CD4-positive, alpha-beta T cell treated with Interleukin-21 for 1 hour (primary cell): Measurements from ENCODE around the gene ORC3.
A peak's percentile ranks its signal among the peaks of the same experiment; 100 is the strongest.
"Not testable (repeated sequence)": the region's sequence is repeated elsewhere in the genome, so short reads cannot be mapped to it uniquely, and the experiment has no call there.

Experiments
- DNase-seq: peaks from one replicate; pipeline ENCODE4 v3.0.0-alpha.2; 2020

ORC3 gene

DNA sequence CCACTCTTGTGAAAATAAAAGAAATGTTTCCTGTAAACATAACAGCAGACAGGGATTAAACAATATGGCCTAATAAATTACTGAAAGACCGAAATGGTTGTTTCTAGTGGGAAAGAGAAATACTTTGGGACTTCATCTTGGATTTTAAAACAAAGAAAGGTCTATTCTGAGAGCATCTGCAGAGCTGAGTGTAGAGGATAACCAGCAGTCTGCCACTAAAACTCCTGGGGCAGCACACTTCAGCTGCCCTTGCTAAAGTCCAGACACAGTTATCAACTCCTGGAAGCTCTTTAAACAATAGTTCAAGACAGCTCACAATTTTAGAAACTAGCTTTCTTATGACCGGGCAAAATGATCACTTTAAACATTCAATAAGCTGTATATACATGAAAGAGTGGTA lies 73.5 kb downstream of the ORC3 start:
- DNase-seq, result no peak

DNA sequence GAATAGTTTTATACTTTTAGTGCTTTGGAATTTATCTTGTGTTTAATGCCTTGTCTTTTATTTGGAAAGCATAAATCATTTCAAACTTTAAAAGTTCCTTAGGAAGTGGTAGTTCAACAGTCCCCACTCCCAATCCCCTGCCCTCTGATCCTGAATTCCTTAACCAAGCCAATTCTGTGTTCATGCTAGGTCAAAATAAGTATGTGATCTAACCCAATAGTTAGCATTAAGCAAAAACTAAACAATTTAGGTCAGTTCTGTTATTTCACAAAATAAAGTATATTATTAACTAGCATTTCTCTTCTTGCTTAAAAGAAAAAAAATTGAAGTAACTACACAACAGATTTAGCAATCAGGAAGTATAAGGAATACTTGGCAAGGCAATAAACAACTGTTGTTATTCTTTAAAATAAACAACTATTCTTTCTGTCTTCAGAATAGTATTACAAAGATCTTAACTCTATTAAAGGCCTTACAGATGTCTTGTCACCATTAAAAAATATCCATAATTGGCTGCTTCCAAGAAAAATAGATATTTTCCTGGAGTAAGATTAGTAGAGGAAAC lies 75.1 kb downstream of the ORC3 start:
- DNase-seq, result no peak

DNA sequence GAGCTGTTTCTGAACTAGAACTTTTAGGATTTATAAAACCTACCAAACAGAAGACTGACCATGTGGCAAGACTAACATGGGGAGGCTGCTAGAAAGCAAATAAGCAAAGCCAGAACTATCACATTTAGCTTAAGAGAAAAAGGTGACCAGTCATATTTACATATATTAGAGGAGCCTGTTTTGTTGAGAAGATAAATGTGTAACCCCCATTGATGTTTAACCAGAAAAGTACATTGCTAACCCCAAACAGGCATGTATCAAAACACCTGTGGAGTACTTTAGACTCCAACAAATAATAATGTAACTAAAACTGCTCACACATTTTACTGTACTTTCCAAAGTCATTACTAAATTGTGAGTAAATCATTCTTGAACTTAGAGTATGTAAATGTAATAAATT lies 77.1 kb downstream of the ORC3 start:
- DNase-seq, result no peak

DNA sequence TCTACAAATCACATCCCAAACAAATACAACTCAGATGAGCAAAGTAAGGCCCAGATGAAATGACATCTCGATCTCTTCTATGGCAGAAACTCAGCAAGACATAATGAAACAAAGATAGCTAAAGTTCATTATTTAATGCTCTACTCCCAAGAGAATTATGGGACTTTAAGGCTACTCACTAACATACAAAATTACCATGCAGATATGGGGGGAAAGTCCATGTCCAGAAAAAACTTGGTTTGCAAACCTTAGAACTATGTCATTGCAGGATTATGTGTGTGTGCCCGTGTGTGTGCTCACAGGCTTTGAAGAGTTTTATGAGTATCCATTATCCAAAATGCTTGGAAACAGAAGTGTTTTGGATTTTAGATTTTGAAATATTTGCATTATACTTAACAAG lies 78.1 kb downstream of the ORC3 start:
- no peak for DNase-seq

DNA sequence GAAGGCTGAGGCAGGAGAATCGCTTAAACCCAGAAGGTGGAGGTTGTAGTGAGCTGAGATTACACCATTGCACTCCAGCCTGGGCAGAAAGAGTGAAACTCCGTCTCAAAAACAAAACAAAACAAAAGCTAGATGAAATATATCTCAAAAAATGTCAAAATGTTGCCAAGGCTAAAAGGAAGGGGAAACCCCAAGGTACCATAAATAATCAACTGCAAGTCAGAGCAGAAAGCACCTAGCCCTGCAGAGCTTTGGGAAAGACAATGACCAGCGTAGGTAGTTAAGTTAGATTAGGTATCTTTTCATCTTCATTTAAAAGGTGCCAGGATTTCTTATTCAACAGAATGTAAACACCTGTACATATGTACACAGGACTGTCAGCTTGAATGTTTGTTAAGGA lies 79.1 kb downstream of the ORC3 start:
- no peak for DNase-seq

DNA sequence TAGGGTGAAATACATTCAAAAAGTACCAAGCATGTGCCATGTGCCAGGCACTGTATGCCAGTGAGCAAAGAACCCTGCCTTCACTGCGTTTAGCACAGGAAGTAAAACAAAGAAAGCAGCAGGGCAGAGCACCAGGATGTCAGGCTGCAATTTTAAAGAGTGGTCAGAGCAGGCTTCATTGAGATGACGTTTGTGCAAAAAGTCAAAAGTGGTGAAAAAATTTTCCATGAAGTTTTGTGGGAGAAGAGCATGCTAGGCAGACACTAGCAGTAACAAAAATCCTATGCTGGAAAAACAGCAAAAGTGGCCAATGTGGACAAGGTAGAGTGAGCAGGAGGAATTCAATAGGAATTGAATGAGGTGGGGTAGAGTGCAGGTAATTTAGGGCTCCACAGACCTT lies 80.8 kb downstream of the ORC3 start:
- DNase-seq, result peak; percentile 13

DNA sequence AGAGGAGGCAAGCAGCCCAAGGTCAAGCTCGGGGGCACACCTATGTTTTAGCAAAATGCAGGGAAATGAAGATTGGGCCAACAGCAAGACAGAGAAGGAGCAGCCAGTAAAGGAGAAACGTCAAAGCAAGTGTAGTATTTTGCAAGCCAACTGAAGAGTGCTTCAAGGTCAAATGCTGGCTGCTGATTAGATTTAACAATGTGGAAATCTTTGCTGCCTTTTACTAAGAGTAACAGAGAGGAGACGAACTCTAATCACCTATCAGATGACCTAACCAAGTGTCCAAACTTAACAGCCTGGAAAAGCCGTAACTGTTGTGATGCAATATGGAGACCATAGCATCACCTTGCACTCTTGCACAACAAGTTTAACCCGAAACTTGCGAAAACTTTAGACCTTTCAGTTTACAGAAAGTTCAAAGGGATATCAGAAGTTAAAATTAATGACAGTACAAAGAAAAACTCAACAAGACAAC lies 81.7 kb downstream of the ORC3 start:
- no peak for DNase-seq

DNA sequence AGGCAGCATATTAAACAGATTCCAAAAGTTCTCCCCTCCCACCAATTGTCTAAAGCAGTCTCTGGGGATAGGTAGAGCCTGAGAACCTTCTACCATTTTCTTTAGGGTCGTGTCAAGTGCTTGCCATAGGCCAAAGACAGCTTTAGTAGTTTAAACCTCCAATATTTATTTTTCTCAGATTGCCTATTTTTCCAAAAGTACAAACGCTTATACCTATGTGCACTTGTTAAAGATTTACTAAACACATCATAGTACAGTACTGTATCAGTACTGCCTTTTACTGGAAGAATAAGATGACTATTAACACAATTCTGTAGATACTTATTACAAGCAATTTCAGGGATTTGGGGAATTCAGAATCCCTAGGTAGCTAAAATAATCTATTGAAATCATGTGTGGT lies 82.7 kb downstream of the ORC3 start:
- DNase-seq, result no peak

DNA sequence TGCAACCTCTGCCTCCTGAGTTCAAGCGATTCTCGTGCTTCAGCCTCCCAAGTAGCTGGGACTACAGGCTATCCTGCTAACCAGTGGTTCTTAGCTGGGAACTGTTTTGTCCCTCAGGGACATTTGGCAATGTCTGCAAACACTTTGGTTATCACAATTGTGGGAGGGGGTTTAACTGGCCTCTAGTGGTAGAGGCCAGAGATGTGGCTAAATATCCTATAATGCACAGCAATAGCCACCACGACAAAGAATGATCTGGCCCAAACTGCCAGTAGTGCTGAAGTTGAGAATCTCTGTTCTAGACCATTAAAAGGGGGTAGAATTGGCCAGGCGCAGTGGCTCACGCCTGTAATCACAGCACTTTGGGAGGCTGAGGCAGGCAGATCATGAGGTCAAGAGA lies 83.3 kb downstream of the ORC3 start:
- no peak for DNase-seq

DNA sequence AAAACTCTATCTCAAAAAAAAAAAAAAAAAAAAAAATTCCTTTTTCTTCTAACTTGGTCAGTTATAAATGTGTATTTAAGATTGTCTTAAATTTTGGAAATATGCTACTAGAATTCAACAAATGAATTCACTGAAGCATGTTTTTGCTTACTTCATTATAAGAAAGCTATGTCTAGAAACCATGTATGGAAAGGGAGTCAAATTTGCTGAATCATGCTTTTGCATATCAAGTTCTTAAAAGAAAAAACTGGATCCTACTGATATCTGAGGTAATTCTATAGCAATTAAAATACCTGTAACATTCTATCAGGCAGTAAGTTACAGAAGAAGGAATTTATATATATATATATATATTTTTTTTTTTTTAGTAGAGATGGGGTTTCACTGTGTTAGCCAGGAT lies 84.4 kb downstream of the ORC3 start:
- DNase-seq, result no peak

DNA sequence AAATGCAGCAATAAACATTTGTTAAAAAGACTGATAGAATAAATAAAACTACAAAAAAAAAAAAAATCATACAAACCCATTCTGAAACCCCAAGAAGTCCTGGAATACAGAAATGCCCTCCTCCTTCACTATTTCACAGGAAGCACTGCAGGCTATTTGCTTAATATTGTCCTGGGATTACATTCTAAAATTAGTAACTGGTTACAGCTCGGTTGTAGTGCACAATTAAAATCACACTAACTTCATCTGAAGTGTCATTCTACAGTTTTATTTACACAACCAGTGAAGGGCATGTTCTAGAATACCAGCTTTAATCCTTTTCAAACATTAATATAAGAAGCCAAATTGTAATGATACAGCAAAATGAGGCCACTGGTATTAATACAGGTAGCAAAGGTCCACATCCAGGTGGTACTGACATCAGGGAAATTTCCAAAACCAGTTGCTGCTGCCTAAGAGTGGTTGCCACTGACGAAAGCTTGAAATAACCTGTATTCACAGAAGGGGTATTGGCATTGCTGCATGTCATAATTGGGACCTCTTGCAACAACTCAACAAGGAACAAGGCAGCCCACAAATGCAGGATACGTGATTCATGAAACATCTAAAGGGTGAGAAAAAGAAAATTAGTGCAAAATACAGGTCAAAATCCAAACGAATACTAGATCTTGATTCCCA lies 85.2 kb downstream of the ORC3 start:
- no peak for DNase-seq

DNA sequence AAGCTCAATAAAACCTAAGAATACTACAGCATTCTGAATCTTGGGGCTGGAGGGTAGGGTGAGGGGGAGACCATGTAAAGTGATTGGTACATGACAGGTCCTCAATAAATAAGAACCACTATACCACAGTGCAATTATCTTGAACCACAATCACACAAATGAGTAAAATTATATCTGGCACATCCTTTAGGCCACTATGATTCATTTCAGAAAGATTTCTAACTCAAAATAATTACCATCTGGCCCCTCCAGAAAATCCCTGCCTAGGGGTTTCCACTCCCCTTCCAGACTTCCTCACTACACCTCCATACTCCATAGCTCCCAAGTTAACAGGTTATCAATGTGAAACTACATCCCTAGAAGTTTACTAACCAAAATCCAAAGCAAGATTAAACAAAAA lies 92.4 kb downstream of the ORC3 start:
- no peak for DNase-seq

DNA sequence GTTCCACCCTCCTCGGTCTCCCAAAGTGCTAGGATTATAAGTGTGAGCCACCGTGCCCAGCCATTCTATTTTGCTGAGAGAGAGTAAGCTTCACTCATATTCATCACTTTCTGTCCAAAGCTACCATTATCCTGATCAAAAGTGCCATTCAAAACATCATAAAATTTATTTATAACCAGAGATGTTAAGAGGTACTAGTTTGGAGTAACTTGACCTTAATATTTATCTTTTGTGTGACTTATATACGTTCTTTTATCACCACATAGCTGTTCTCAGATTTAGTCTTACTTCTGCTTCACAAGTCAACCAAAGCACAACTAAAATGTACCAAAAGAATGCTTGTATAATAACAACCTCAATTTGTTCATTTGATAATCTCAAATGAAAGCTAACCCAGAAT lies 94.0 kb downstream of the ORC3 start:
- no peak for DNase-seq

DNA sequence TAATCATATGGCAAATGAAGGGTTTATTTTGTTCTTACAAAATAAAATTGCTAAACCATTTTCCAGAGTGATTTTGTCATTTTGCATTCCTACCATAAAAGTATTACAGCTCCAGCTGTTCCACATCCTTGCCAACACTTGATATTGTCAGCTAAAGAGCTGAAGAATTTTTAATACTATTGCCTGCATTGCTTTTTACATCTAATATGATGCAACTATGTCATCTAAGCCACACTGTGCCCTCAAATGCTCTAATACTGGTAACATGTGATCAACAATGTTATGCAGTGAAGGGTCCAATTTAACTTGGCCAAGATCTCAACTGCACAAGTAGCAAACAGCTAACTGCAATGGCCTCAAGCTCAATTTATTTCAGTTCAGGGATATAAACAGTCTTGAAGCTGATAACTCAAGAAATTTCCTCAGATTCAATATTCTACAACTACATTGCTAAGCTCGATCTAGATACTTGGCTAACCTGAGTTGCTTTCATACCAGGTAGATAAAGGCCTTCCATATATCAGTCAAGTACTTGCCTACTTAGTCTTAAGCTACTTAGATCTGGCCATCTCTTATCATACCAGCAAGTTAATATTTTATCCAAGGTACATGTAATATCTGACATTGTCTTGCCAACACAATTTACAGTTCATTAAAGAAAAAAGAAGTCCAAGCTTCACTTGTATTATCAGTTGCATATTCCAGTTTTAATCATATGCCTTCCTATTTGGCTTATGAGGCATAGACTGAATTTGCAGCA lies 95.1 kb downstream of the ORC3 start:
- DNase-seq, result no peak

DNA sequence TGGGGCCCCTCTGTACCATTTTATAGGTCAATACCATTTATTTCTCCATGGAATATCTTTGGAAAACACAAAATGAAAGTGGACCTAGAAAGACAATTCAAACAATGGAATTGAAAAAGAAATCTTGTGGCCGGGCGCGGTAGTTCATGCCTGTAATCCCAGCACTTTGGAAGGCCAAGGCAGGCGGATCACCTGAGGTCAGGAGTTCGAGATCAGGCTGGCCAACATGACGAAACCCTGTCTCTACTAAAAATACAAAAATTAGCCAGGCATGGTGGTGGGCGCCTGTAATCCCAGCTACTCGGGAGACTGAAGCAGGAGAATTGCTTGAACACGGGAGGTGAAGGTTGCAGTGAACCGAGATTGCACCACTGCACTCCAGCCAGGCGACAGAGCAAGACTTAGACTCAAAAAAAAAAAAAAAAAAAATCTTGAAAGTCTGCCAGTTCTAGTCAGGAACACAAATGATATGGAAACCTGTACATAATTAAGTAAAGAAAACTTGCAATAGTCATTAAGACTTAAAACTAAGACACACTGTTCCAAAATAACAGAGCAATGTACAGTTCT lies 96.8 kb downstream of the ORC3 start:
- not testable (repeated sequence) for DNase-seq

DNA sequence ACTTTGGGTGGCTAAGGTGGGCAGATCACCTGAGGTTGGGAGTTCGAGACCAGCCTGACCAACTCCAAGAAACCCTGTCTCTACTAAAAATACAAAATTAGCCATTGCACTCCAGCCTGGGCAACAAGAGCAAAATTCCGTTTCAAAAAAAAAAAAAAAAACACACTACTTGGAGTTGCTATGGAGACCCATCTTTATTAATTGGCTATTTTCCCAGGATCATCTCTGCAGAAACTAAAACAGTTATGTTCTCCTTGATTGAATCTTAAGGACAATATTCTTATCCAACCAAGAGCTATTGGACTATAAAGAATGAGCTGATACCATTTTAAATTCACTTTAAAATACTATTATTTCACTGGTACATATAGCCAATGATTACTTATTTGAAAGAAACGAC lies 97.4 kb downstream of the ORC3 start:
- DNase-seq, result no peak

DNA sequence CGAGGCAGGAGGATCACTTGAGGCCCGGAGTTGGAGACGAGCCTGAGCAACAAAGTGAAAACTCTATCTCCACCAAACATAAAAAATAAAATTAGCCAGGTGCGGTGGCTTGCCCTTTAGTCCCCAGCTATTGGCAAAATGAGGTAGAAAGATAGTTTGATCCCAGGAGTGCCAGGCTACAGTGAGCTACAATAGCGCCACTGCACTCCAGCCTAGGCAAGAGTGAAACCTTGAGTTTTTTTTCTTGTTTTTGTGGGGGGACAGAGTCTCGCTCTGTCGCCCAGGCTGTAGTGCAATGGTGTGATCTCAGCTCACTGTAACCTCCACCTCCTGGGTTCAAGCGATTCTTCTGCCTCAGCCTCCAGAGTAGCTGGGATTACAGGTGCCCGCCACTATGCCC lies 98.0 kb downstream of the ORC3 start:
- not testable (repeated sequence) for DNase-seq

DNA sequence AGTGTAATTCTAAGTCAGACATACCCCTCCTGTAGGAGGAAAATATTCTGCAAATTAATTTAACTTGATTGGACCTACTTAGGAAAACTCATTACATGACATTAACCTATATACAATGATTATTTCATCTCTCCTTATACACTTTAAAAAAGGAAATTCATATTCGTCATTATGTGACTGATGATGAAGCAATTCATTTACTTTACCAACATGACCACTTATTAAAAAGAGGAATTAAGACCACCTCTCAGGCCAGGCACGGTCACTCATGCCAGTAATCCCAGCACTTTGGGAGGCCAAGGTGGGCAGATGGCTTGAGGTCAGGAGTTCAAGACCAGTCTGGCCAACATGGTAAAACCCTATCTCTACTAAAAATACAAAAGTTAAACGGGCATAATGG lies 100.5 kb downstream of the ORC3 start:
- DNase-seq, result no peak

DNA sequence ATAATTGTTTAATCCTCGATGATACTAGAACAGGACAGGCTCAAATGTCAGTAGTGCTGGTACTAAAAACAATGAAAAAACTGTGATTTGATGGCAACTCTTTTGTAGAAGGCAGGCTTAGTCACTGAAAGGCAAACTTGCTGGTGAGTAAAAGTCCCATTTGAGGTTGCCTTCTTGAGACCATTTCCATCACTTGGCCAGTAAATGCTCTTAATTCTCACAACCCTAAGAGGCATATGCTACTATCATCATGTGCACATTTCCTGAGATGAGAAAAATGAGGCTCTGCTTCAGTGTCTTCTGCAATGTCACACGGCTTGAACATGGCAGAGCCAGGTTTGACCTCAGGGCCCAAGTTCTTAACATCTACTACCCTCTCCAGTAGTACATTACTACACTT lies 102.2 kb downstream of the ORC3 start:
- no peak for DNase-seq

DNA sequence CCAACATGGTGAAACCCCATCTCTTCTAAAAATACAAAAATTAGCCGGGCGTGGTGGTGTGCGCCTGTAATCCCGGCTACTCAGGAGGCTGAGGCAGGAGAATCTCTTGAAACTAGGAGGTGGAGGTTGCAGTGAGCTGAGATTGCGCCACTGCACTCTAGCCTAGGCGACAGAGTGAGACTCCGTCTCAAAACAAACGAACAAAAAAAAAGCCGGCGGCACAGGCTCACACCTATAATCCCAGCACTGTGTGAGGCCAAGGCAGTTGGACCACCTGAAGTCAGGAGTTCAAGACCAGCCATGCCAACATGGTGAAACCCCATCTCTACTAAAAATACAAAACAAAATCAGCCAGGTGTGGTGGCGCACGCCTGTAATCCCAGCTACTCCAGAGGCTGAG lies 106.9 kb downstream of the ORC3 start:
- DNase-seq, result not testable (repeated sequence)

DNA sequence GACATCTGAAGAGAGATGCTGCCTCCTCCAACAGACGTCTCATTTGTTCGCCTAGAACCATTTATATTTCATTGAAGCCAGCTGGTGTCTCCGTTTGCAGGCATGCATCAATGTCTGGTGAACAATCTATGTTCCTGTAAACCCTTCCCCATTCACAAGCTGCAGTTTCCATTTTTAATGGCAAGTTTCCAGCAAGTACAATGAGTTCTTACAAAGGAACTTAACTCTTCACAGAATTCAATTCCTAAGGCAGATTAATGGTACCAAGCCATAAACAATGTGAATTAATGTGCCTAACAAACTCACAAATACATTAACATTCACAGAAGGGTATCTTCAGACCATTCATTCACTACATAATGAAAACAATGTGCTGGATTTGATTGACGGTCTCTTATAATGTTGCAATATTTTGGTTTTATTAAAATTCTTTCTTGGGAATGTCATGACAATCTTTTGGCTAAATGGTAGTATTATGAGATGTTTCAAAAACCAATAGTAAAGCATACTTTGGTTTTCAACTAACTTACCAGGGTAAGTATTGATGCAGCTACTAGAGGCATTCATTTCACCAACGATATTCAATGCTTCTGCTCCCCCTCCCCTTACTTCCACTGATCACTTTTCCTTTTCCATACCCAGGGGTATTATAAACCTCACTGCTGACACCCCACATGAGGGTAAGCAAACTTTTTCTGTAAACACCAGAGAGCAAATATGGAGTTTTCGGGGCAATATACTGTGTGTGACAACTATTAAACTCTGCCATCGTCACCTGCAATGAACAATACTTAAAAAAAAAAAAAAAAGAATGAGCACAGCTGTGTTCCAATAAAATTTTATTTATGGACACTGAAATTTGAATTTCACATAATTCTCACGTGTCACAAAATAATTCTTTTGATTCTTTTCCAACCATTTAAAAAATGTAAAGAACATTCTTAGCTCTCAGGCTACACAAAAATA lies 107.9 kb downstream of the ORC3 start:
- DNase-seq, result no peak

DNA sequence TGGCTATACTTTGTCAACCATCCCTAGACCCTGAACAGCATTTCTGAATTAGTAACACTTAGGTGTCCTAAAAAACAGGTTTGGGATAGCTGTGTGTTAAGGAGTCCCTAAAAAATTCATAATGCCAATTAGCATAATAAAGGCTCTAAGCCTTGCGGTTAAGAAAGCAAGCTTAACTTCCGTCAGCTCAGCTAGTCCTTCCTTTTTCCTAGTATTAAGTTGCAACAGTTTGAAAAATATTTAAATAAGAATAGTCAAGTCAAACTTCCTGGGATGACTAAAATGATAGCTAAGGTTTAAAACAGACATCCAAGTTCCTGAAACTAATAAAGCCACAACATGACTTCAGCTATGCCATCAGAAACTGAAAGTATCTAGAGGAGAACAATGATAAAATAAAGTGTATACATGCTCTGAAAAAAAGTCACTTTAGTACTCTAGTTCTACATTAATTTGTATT lies 108.6 kb downstream of the ORC3 start:
- peak; percentile 30 for DNase-seq

DNA sequence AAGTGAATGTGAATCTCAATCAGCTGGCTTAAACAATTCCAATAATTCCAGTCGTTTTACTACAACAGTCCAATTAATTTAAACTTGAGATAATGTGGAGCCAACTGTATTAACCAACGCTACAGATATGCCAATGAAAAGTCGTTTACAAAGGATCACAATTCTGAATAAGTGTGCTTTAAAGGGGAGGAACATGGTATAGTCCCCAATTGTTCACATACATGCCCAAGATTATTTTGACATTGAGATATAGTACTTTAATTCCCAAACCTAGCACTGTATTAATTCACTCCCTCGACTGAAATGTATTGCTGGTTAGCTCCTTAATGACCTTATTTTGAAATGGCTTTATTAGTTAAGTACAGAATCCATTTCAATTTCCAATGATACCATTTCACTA lies 109.6 kb downstream of the ORC3 start:
- no peak for DNase-seq
